PC-9 (cell line): ENCODE results near the gene PRKCA.

ENCODE experiments used
- EZH2 ChIP-seq: fragments of 200-600 bp; sonication (generic); IDR thresholded peaks from 2 replicates; pipeline ENCODE4 v1.8.0; 2017; ENCODE audit warnings: antibody characterized with exemption, low read depth
- TF ChIP-seq, protein P1 (sequence below): fragments of 200-600 bp; sonication (generic); conservative IDR thresholded peaks from 2 replicates; pipeline ENCODE4 v1.6.1; 2017; ENCODE audit warnings: mixed run types, antibody characterized with exemption, mild to moderate bottlenecking, moderate library complexity

- TF ChIP-seq, protein P1, sequence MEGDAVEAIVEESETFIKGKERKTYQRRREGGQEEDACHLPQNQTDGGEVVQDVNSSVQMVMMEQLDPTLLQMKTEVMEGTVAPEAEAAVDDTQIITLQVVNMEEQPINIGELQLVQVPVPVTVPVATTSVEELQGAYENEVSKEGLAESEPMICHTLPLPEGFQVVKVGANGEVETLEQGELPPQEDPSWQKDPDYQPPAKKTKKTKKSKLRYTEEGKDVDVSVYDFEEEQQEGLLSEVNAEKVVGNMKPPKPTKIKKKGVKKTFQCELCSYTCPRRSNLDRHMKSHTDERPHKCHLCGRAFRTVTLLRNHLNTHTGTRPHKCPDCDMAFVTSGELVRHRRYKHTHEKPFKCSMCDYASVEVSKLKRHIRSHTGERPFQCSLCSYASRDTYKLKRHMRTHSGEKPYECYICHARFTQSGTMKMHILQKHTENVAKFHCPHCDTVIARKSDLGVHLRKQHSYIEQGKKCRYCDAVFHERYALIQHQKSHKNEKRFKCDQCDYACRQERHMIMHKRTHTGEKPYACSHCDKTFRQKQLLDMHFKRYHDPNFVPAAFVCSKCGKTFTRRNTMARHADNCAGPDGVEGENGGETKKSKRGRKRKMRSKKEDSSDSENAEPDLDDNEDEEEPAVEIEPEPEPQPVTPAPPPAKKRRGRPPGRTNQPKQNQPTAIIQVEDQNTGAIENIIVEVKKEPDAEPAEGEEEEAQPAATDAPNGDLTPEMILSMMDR = no peak; the same call in 1 of the 2 replicates
- no peak for TF ChIP-seq EZH2
These were observed 2.1 kb downstream of the PRKCA start for GRCh38 chr17:66304304-66305174.
